ENCODE measurements around the gene CCDC13. TPM values are rescaled to one million over a fixed set of nuclear protein-coding genes. Genes with fewer than 3 reads are reported as not detected.

The CCDC13 gene
- total RNA-seq, 1 experiment from 2014 or later: 0.79 TPM

DNA sequence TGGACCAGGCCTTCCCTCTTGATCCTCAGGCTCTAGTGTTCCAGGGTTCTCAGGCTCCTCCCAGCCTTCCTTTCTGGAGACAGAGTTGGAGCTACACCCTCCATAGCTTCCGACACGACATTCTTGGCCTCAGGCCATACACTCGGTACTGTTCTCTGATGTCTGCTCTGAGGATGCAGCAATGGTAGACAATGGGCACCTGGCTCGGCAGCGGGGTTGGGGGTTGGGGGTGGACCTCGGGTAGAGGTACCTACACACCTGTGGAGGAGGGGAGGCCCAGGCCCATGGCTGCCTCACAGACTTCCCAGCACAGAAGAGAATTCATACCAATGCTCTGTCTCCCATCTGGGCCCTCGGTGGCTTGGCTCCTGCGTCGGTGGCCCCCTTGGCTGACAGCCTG, 21.4 kb downstream of the CCDC13 start (continued):
- TF ChIP-seq ZNF219 (CRISPR knock-in tag; IDR thresholded peaks at IDR 0.05; ENCODE audit: borderline replicate concordance): no peak
- no peak for TF ChIP-seq FOXJ3 (CRISPR knock-in tag; IDR thresholded peaks at IDR 0.05; ENCODE audit: borderline replicate concordance)
- no peak for TF ChIP-seq SP1 (CRISPR knock-in tag; conservative IDR thresholded peaks at IDR 0.05)
- TF ChIP-seq, protein P1, sequence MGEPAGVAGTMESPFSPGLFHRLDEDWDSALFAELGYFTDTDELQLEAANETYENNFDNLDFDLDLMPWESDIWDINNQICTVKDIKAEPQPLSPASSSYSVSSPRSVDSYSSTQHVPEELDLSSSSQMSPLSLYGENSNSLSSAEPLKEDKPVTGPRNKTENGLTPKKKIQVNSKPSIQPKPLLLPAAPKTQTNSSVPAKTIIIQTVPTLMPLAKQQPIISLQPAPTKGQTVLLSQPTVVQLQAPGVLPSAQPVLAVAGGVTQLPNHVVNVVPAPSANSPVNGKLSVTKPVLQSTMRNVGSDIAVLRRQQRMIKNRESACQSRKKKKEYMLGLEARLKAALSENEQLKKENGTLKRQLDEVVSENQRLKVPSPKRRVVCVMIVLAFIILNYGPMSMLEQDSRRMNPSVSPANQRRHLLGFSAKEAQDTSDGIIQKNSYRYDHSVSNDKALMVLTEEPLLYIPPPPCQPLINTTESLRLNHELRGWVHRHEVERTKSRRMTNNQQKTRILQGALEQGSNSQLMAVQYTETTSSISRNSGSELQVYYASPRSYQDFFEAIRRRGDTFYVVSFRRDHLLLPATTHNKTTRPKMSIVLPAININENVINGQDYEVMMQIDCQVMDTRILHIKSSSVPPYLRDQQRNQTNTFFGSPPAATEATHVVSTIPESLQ (CRISPR knock-in tag; IDR thresholded peaks at IDR 0.05): no peak

DNA sequence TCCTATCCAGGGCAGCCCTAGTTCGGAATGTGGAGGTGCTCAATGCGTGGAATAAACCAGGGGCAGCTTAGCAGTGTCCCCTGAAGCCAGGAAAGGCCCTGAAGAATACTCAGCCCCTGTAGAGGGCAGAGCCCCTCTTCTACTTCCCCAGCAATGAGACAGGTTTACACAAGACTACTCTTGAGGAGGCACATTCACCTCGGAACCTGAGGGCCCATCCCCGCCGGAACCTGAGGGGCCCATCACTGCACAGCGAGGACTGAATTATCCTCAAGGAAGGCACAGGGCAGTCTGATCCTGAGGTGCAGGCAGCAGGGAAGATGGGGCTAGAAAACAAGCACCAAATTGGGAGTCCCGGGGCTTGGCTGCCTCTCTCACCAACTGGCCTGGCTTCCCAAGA, 22.2 kb downstream of the CCDC13 start:
- Mint-ChIP-seq H3K4me3 (no peak overlapping the region), H3K27me3 (ENCODE audit: low read depth) (no peaks in the 10 kb centered on the region; the same call in 1 of the 2 replicates), H3K4me1 (peaks cover 14% of the 10 kb centered on the region), H3K36me3 (no peaks in the 10 kb centered on the region), H3K27ac (no peak overlapping the region), H3K9me3 (no peaks in the 10 kb centered on the region)
- CTCF ChIA-PET: interaction anchor here (0.6 to 2.2 kb wide), 18 partner anchors 10 to 178 kb away, joined by 3 to 32 read pairs (median 8); partner anchors contain the start of genes HHATL, NKTR, SEC22C and ZBTB47
- POLR2A ChIA-PET: no interaction called here
- no peak for TF ChIP-seq NFE2L1 (CRISPR knock-in tag; IDR thresholded peaks at IDR 0.05)
- TF ChIP-seq ATF1 (CRISPR knock-in tag; IDR thresholded peaks at IDR 0.05): no peak
- no peak for TF ChIP-seq ZNF121 (CRISPR knock-in tag; IDR thresholded peaks at IDR 0.05)
- no peak for TF ChIP-seq FOXP1 (CRISPR knock-in tag; IDR thresholded peaks at IDR 0.05; ENCODE audit: borderline replicate concordance)
- TF ChIP-seq, protein P2, sequence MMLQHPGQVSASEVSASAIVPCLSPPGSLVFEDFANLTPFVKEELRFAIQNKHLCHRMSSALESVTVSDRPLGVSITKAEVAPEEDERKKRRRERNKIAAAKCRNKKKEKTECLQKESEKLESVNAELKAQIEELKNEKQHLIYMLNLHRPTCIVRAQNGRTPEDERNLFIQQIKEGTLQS (CRISPR knock-in tag; conservative IDR thresholded peaks at IDR 0.05): no peak
- TF ChIP-seq RELA (CRISPR knock-in tag; IDR thresholded peaks at IDR 0.05; ENCODE audit: borderline replicate concordance): no peak
- ATAC-seq: no peak
- DNase-seq (ENCODE audit: low spot score): no peak

DNA sequence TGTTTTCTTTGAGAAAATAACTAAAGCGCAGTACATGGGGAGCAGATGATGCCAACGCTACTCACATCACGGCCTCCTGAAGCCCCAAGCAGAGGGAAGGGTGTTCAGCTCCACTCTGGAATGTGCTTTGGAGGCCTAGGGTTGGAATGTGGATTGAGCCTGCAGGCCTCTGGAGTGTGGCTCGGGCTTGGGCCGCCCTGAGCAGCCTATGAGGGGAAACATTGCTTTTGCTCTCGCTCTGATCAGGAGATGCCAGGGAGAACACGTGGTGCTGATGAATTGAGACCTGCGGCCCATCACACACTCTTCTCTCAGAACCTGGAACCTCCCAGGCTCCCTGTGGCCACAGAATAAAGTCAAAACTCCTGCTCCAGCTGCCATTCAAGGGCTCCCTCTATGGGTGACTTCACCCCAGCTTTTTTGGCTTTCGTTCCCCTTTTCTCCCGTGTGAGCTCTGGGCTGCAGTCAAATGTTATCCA, 23.3 kb downstream of the CCDC13 start:
- Mint-ChIP-seq H3K4me3 (no peak overlapping the region), H3K27ac (peak overlapping the region; percentile 65; the same call in 1 of the 2 replicates), H3K4me1 (peaks cover 22% of the 10 kb centered on the region), H3K9me3 (no peaks in the 10 kb centered on the region), H3K36me3 (no peaks in the 10 kb centered on the region), H3K27me3 (ENCODE audit: low read depth) (no peaks in the 10 kb centered on the region; the same call in 1 of the 2 replicates)
- POLR2A ChIA-PET: interaction anchor here (0.8 to 1.4 kb wide), 3 partner anchors 55 to 102 kb away, joined by 3 read pairs; no protein-coding TSS in a partner anchor
- DNase-seq (ENCODE audit: low spot score) (peak; percentile 42), ATAC-seq (peak; percentile 87)
- TF ChIP-seq, protein P3, sequence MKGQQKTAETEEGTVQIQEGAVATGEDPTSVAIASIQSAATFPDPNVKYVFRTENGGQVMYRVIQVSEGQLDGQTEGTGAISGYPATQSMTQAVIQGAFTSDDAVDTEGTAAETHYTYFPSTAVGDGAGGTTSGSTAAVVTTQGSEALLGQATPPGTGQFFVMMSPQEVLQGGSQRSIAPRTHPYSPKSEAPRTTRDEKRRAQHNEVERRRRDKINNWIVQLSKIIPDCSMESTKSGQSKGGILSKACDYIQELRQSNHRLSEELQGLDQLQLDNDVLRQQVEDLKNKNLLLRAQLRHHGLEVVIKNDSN (CRISPR knock-in tag; IDR thresholded peaks at IDR 0.05): 0 out of 2 replicates have a peak, but pooled peaks have one; percentile 33
- TF ChIP-seq, protein P4, sequence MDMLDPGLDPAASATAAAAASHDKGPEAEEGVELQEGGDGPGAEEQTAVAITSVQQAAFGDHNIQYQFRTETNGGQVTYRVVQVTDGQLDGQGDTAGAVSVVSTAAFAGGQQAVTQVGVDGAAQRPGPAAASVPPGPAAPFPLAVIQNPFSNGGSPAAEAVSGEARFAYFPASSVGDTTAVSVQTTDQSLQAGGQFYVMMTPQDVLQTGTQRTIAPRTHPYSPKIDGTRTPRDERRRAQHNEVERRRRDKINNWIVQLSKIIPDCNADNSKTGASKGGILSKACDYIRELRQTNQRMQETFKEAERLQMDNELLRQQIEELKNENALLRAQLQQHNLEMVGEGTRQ (CRISPR knock-in tag; IDR thresholded peaks at IDR 0.05): peak; percentile 46; the same call in 1 of the 2 replicates
- TF ChIP-seq, protein P5, sequence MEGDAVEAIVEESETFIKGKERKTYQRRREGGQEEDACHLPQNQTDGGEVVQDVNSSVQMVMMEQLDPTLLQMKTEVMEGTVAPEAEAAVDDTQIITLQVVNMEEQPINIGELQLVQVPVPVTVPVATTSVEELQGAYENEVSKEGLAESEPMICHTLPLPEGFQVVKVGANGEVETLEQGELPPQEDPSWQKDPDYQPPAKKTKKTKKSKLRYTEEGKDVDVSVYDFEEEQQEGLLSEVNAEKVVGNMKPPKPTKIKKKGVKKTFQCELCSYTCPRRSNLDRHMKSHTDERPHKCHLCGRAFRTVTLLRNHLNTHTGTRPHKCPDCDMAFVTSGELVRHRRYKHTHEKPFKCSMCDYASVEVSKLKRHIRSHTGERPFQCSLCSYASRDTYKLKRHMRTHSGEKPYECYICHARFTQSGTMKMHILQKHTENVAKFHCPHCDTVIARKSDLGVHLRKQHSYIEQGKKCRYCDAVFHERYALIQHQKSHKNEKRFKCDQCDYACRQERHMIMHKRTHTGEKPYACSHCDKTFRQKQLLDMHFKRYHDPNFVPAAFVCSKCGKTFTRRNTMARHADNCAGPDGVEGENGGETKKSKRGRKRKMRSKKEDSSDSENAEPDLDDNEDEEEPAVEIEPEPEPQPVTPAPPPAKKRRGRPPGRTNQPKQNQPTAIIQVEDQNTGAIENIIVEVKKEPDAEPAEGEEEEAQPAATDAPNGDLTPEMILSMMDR (IDR thresholded peaks at IDR 0.05): peak; percentile 48; the same call in 1 of the 2 replicates
- no peak for TF ChIP-seq MYBL2 (CRISPR knock-in tag; IDR thresholded peaks at IDR 0.05)
- TF ChIP-seq NFYB (CRISPR knock-in tag; conservative IDR thresholded peaks at IDR 0.05; ENCODE audit: low read depth): no peak
- CTCF ChIA-PET: interaction anchor here (0.6 to 2.2 kb wide), 43 partner anchors 8 to 520 kb away, joined by 3 to 32 read pairs (median 5); partner anchors contain the start of genes HHATL, NKTR, SEC22C and SS18L2

Data from WTC11 (cell line).